Keratinocyte (primary cell): ENCODE results near the gene FICD. TPM values are rescaled to one million over a fixed set of nuclear protein-coding genes. Genes with fewer than 3 reads are reported as not detected.

Experiments
- DNase-seq: peaks from one replicate; pipeline ENCODE4 v3.0.0-alpha.2; 2011; ENCODE audit warnings: low read depth, missing footprints, low spot score
- FAIRE-seq: peaks from 2 replicates; lab custom pipeline; 2011; peaks lifted over from hg19 to GRCh38; lab: Jason Lieb, UNC
- H2AFZ ChIP-seq: 2 replicates; pipeline ENCODE4 v1.6.0; 2012; ENCODE audit warnings: low read length, control low read depth, inconsistent platforms; ENCODE audit not compliant: control insufficient read depth
- H3K27ac ChIP-seq: 2 replicates; pipeline ENCODE4 v1.5.1; 2011; ENCODE audit warnings: low read length; ENCODE audit not compliant: control insufficient read depth, insufficient read depth
- H3K27me3 ChIP-seq: 3 replicates; pipeline ENCODE4 v1.6.0; 2011; ENCODE audit warnings: low read length; ENCODE audit not compliant: control insufficient read depth, insufficient read depth; ENCODE audit errors: extremely low read depth
- H3K36me3 ChIP-seq, 2 experiments: 2 replicates in 1 of 2; 3 replicates in 1 of 2; pipeline ENCODE4 v1.5.1; 2011; ENCODE audit warnings: low read length in 2 of 2, mild to moderate bottlenecking in 1 of 2; ENCODE audit not compliant: control insufficient read depth in 2 of 2, insufficient read depth in 2 of 2; ENCODE audit errors: extremely low read depth in 1 of 2
- H3K4me1 ChIP-seq: 3 replicates; pipeline ENCODE4 v1.5.1; 2011; ENCODE audit warnings: low read length; ENCODE audit not compliant: control insufficient read depth, insufficient read depth; ENCODE audit errors: extremely low read depth
- H3K4me2 ChIP-seq: 3 replicates; pipeline ENCODE4 v1.6.0; 2011; ENCODE audit warnings: low read depth, low read length; ENCODE audit not compliant: control insufficient read depth, insufficient read depth; ENCODE audit errors: extremely low read depth
- H3K4me3 ChIP-seq, 3 experiments: fragments of 200-600 bp in 1 of 3; sonication (generic) in 1 of 3; 2 replicates in 2 of 3; 3 replicates in 1 of 3; pipeline ENCODE4 v1.5.1; 2011 to 2016; ENCODE audit warnings: low read length in 3 of 3, mild to moderate bottlenecking in 3 of 3, control low read depth in 2 of 3, inconsistent platforms in 1 of 3, low read depth in 1 of 3, mixed read lengths in 1 of 3, mixed run types in 1 of 3, moderate library complexity in 1 of 3; ENCODE audit not compliant: control insufficient read depth in 2 of 3, insufficient read depth in 2 of 3; ENCODE audit errors: extremely low read depth in 1 of 3
- H3K79me2 ChIP-seq: 2 replicates; pipeline ENCODE4 v1.6.0; 2012; ENCODE audit warnings: low read length; ENCODE audit not compliant: control insufficient read depth, insufficient read depth
- H3K9ac ChIP-seq: 3 replicates; pipeline ENCODE4 v1.6.0; 2011; ENCODE audit warnings: low read length; ENCODE audit not compliant: control insufficient read depth, insufficient read depth; ENCODE audit errors: extremely low read depth
- H3K9me1 ChIP-seq: 3 replicates; pipeline ENCODE4 v1.6.0; 2011; ENCODE audit warnings: low read length; ENCODE audit not compliant: control insufficient read depth, insufficient read depth; ENCODE audit errors: extremely low read depth
- H3K9me3 ChIP-seq: 2 replicates; pipeline ENCODE4 v1.5.1; 2012; ENCODE audit warnings: low read depth, low read length; ENCODE audit not compliant: control insufficient read depth
- H4K20me1 ChIP-seq: 3 replicates; pipeline ENCODE4 v1.6.0; 2011; ENCODE audit warnings: low read length; ENCODE audit not compliant: control insufficient read depth, insufficient read depth; ENCODE audit errors: extremely low read depth
- CTCF ChIP-seq, 3 experiments: IDR thresholded peaks in 1 of 3; conservative IDR thresholded peaks in 1 of 3; optimal IDR thresholded peaks in 1 of 3; 2 replicates in 2 of 3; 3 replicates in 1 of 3; pipeline versions ENCODE3 to v1.5.1; 2011; ENCODE audit warnings: low read length in 3 of 3, mild to moderate bottlenecking in 3 of 3, moderate library complexity in 2 of 3, control low read depth in 1 of 3, inconsistent platforms in 1 of 3; ENCODE audit not compliant: insufficient read depth in 2 of 3; ENCODE audit errors: extremely low read depth in 1 of 3
- EZH2 ChIP-seq: IDR thresholded peaks from one replicate; pipeline ENCODE4 v1.6.1; 2012; ENCODE audit warnings: inconsistent platforms, mild to moderate bottlenecking, low read length, moderate library complexity
- dilution Hi-C: fragments of 300-500 bp; cut with MboI; formaldehyde crosslinking; loops from one replicate; pipeline ENCODE4 v1.7.0; 2020; ENCODE audit warnings: low sequenced_read_pairs; ENCODE audit not compliant: extremely low pct_ligation_motif_present
- polyA plus RNA-seq, 5 experiments: library from polyadenylated mRNA; depleted of rRNA in 3 of 5; stranded (reverse) in 3 of 5; stranded (forward) in 1 of 5; unstranded in 1 of 5; fragments of >200 nt; gene quantifications; 1 replicate in 1 of 5; 2 replicates in 3 of 5; 3 replicates in 1 of 5; pipeline versions ENCODE4 v1.2.1 to v1.2.3, GENCODE V29; 2011 to 2012; ENCODE audit warnings: missing spikeins in 2 of 5, low read depth in 1 of 5, low replicate concordance in 1 of 5

FICD gene
- polyA plus RNA-seq, 1 donor (not counting 4 experiments of a cell fraction or from before 2014, with no cell fraction given) = 0.47 TPM

DNA sequence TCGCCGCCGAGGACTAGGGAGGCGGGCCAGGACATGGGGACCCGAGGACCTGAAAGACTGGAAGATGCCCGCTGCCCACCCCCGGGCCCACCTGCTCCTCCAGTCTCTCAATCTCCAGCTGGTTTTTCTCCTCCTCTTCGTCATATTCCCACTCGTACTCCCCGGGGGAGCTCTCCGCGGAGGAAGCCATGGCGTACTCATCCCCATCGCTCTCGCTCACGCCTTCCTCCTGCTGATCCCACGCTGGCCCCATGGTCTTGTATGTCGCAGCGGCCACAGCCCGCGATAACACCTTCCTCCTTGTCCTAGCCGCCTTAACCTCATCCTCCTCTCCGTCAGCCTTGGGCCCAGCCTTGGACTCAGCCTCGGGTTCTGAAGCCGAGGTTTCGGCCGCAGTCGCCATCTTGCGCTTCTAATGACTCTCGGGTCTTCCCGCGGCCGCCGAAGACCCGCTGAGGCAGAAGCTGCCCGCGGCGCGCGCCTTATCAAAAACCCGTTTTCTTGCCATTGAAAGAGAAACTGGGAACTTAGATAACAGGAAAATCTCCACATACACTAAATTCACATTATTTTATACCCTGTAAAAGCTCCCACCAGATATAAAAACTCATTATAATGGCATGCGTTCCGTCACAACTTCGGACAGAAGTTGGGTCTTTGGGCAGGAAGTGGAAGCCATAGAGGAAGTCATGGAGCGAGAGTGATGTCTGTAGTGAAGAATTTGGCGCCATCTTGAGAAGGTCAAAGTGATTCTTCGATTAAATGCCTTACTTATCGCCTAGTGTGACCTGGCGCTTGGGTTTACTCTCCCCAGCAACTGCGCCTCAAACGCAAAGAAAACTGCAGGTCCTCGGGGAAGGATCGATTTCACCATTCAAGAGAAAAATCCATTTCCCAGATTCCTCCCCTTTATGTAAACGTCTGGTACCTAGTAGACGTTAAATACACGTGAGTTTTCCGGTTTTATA lies 46.0 kb downstream of the FICD start, which contains the start of gene SART3:
SART3 (minus strand) TSS at position 422 of the 968 bp plus-strand sequence; CDS start at position 403, 19 bp downstream.
- TF ChIP-seq EZH2 (no peak), CTCF (optimal IDR thresholded peaks at IDR 0.05 in 1 of 3, IDR thresholded peaks at IDR 0.05 in 1 of 3, conservative IDR thresholded peaks at IDR 0.05 in 1 of 3; ENCODE audit: extremely low read depth in 1 of 3, insufficient read depth in 2 of 3, low read length in 3 of 3) (no peak)
- peak; percentile 59 for FAIRE-seq
- H4K20me1 ChIP-seq = peaks cover 3% of the 10 kb centered on the region
- H3K9me1 ChIP-seq = no peaks in the 10 kb centered on the region
- H3K27me3 ChIP-seq = no peaks in the 10 kb centered on the region
- no peaks in the 10 kb centered on the region for H3K9me3 ChIP-seq
- peak; percentile 32 for DNase-seq
- dilution Hi-C loops = no loop called here
- peaks cover 11 to 25% of the 10 kb centered on the region in 2 experiments for H3K36me3 ChIP-seq
- H3K27ac ChIP-seq = peak within 1 kb of the TSS; percentile 99
- peak within 1 kb of the TSS; percentile 87 to 98 (median 92) for H3K4me3 ChIP-seq
- peak within 1 kb of the TSS; percentile 98 for H3K4me2 ChIP-seq
- peak within 1 kb of the TSS; percentile 98 for H3K9ac ChIP-seq
- H3K79me2 ChIP-seq = peaks cover 57% of the 10 kb centered on the region
- H2AFZ ChIP-seq = peak within 1 kb of the TSS; percentile 100
- peaks cover 26% of the 10 kb centered on the region for H3K4me1 ChIP-seq

- Histone ChIP-seq H3K4me3 (peak overlapping the region; percentile 87 to 98 (median 92)), H3K27ac (peak overlapping the region; percentile 99), H3K9ac (peak overlapping the region; percentile 98), H3K9me3 (no peaks in the 10 kb centered on the region), H2AFZ (peak overlapping the region; percentile 96), H3K27me3 (no peaks in the 10 kb centered on the region), H3K36me3 (peaks cover 14 to 33% of the 10 kb centered on the region in 2 experiments), H3K9me1 (no peaks in the 10 kb centered on the region), H3K4me1 (peaks cover 29% of the 10 kb centered on the region), H3K4me2 (peak overlapping the region; percentile 98), H4K20me1 (peaks cover 3% of the 10 kb centered on the region), H3K79me2 (peaks cover 48% of the 10 kb centered on the region)
- FAIRE-seq = no peak
- no peak for DNase-seq
- dilution Hi-C loops = no loop called here
- TF ChIP-seq CTCF (optimal IDR thresholded peaks at IDR 0.05 in 1 of 3, IDR thresholded peaks at IDR 0.05 in 1 of 3, conservative IDR thresholded peaks at IDR 0.05 in 1 of 3; ENCODE audit: extremely low read depth in 1 of 3, insufficient read depth in 2 of 3, low read length in 3 of 3) (no peak), EZH2 (no peak)
These were observed 46.8 kb downstream of the FICD start for GRCh38 chr12:108561852-108562347.
